LNCaP clone FGC (cell line): ENCODE data around the gene TTLL6.
A peak's percentile ranks its signal among the peaks of the same experiment; 100 is the strongest.

Experiments used
- DNase-seq: peaks from one replicate; pipeline ENCODE4 v3.0.0-alpha.2; 2011; ENCODE audit warnings: low read depth
- H3K4me3 ChIP-seq: 2 replicates; pipeline ENCODE4 v1.5.1; 2011; ENCODE audit warnings: mild to moderate bottlenecking, low read depth, low read length, control low read depth
- CTCF ChIP-seq: IDR thresholded peaks from 2 replicates; pipeline ENCODE4 v1.5.1; 2012; ENCODE audit warnings: mild to moderate bottlenecking; ENCODE audit not compliant: control insufficient read depth, insufficient read depth; ENCODE audit errors: extremely low read depth

The TTLL6 gene

DNA sequence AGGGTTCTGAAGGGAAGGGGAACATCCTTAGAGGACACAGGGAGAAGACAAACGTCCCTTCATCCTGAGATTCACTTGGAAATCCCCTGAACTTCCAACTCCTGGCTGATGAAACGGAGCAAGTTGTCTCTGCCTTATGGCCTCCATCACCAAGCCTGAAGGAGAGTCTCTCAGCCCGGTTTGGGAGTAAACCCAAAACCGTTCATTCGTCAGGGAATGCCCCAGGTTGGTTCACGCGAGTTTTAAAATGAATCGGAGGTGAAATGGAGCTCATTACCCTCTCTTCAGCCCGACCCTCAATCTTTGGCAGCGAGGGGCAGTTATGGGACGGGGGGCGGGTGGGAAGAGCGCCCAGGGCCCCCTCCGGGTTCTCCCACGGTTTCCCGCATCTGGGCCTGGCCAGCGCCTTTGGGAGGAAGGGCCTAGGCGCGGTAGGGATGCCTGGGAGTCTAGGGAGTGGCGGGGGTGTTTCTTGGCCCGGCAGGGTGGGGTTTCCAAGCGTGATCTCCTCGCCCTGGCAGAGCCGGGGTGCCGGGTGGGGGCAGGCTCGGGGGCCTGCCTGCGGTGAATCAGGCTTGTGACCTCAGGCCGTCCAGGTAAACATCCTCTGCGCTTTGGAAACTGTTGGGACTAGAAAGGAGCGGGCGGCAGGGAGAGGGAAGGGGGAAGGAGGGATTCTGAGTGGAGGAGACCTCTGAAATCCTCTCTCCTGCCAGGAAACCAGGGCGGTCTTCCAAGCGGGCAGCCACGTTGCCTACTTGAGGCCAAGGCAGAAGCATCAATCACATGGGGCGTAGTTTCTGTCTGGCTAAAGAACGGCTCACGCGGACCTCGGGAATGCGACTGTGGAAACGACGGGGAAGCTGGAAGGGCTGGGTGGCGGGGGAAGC, 64.4 kb downstream of the TTLL6 start:
- DNase-seq = no peak
- no peak for TF ChIP-seq CTCF
- no peak overlapping the region for H3K4me3 ChIP-seq

DNA sequence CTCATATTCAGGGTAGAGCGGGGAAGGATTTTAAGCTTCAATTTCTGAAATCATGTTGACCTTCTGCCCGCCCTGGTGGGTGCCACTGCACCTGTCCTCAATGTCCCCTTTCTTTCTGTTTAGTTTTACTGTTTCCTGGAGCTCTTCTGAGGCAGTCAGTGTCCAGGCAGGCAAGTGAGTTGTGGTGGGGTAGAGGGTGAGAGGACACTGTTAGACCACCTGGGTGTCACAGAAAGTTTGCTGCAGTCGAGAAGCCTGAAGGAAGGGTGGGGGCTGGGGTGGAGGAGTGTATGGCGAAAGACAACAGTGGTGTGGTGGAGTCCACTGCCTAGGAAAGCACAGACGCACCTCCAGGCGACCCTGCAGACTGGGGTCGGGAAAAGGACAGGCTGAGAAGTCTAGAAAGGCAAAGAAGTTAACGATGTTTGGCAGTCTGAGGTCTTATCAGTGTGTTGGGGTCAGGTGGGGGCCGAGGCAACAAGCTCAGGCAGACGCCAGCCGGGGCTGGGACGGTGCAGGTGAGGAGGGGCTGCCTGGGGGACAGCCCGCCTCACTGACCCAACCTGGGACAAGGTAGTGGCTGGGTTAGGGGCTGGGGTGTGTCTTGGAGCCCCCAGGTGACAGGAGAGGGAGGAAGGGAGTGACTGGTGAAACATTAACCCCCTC, 65.2 kb downstream of the TTLL6 start:
- no peak for TF ChIP-seq CTCF

DNA sequence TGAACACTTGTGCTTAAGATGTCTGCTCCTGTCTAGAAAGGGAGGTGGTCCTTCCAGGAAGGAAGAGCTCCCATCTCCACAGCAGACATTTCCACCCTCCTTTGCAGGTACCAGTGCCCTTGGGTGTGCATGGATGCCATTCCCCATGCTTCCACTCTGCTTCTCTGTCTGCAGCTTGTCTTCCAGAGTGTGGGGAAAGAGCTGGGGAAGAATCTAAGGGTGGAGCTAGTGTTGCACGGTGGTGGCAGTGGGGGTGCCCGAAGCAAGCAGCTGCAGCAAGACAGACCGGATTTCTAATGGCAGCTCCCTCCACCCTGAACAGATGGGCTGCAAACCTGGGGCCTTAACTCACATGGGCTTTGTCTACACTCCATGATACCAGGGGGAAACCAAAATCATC, 65.9 kb downstream of the TTLL6 start:
- H3K4me3 ChIP-seq = no peak overlapping the region
- peak; percentile 49 for TF ChIP-seq CTCF
- no peak for DNase-seq

More for the DNA sequence above, 65.2 kb downstream of the TTLL6 start:
- DNase-seq = no peak
- H3K4me3 ChIP-seq = no peak overlapping the region

DNA sequence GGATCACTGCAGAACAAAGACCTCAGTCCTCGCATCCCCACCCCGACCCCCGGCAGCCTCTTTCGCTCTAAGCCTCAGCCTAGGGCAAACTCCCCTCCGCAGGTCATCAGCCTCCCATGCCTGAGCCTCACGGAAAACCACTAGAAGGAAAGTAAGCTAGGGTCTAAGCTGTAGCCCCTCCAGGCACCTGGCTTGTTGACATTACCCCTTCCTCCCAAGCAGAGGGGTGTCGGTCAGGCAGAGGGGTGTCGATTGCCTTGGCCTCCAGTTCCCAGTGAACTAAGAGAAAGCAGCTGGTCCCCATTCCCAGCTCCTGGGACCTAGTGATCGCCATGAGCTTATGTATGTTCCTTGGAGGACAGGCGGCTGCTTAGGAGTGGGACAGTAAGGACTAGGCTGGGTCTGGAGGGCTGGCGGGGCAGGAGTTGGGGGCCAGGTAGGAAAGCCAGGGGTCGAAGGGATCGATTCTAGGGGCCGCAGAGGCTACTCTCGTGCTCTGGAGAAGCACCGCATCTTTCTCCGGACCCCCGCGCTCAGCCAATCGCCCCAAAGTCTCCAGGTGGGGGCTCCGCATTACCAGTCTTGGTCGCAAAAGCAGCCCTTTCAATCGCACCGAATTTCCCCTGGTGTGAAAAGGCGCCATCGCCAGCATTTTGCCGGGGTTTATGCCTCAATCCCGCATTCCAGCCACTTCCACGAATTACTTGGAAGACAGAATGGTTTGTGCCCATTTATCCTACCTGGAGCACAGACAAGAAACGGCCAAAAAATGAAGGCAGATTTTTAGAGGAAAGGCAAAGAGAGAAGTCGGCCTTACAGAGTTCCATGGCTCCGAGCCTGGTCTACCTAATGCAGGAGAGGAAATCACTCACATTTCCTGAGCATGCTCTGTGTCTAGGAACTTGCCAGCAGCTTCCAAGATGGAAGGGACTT, 67.1 kb downstream of the TTLL6 start:
- H3K4me3 ChIP-seq = peak overlapping the region; percentile 56
- no peak for DNase-seq
- no peak for TF ChIP-seq CTCF

DNA sequence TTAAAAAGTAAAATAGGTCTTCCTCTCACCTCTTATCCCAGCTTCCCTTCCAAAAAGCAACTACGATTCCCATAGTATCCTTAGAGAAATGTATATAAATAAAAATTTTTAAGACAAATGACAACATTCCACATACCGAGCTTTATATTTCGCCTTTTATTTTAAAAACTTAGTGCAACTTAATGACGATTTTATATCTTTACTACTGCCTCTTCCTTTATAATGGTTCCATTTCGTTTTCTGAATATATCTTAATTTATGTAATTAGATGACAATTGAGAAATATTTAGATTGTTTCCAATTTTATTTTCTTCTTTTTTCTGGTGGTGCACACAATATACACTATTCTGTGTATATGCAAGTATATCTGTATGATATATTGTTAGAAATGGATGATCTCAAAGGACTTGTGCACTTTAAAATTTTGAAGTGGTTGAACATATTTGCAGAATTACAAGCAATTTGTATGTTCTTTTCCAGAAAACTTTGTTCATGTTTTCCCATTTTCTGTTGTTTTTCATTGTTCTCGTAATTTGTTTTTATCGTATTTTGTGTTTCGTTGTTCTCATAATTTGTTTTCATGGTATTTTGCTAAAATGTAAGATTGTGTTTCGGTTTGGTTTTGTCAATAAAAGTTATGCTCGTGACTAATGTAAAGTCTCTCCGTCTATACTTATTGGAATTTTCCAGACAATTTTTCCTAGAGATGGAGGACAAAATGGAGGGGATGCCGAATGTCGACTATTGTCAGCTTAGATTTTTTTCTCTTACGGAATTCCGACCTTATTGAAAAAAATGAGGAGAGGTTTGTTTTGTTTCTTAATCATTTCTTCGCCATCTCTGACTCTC, 68.1 kb downstream of the TTLL6 start:
- TF ChIP-seq CTCF = no peak
- peak overlapping the region; percentile 56 for H3K4me3 ChIP-seq
- no peak for DNase-seq
